Heart right ventricle (tissue), 16 donors: ENCODE data around the gene RPTN. TPM values are rescaled to one million over a fixed set of nuclear protein-coding genes. Genes with fewer than 3 reads are reported as not detected.

ENCODE experiments used
- ATAC-seq, 8 donors: fragments of 200-7000 bp; cut with Tn5 transposase; one replicate each; pipeline ENCODE4 v1.9.1; 2020; ENCODE audit warnings: mild to moderate bottlenecking in 8 of 8, moderate library complexity in 8 of 8, moderate number of reproducible peaks in 1 of 8
- DNase-seq, 2 donors: peaks; one replicate each; pipeline ENCODE4 v3.0.0-alpha.2; 2020
- H3K27ac ChIP-seq, 10 donors: fragments of 200-600 bp; sonication (generic) in 2 of 10; one replicate each; pipeline versions ENCODE4 v1.5.0 to v1.8.0; 2020 to 2022; ENCODE audit warnings: mild to moderate bottlenecking in 3 of 10
- H3K27me3 ChIP-seq, 7 donors: fragments of 200-600 bp; one replicate each; pipeline ENCODE4 v1.8.0; 2021 to 2022; ENCODE audit warnings: mild to moderate bottlenecking in 2 of 7
- H3K36me3 ChIP-seq, 9 donors: fragments of 200-600 bp; sonication (generic) in 1 of 9; one replicate each; pipeline versions ENCODE4 v1.5.0 to v1.8.0; 2020 to 2022; ENCODE audit warnings: mild to moderate bottlenecking in 2 of 9
- H3K4me1 ChIP-seq, 9 donors: fragments of 200-600 bp; sonication (generic) in 1 of 9; one replicate each; pipeline versions ENCODE4 v1.5.0 to v1.8.0; 2020 to 2022; ENCODE audit warnings: mild to moderate bottlenecking in 4 of 9
- H3K4me3 ChIP-seq, 10 donors: fragments of 200-600 bp; sonication (generic) in 2 of 10; one replicate each; pipeline versions ENCODE4 v1.5.0 to v1.8.0; 2020 to 2022; ENCODE audit warnings: mild to moderate bottlenecking in 7 of 10, moderate library complexity in 2 of 10
- H3K9me3 ChIP-seq, 11 donors: fragments of 200-600 bp in 10 of 11; sonication (generic) in 2 of 11; one replicate each; pipeline versions ENCODE4 v1.5.0 to v1.8.0; 2013 to 2022; ENCODE audit warnings: mild to moderate bottlenecking in 2 of 11, control low read depth in 1 of 11, moderate library complexity in 1 of 11
- WGBS, 2 donors: extraction: QIAGEN DNeasy Blood & Tissue Kit; methylation state at CpG; one replicate each; pipeline ENCODE4 v1.1.7; 2013; ENCODE audit warnings: inconsistent platforms in 1 of 2; 5-methylcytosine and 5-hydroxymethylcytosine counted together
- intact Hi-C, 10 donors: fragments of 100-400 bp; cut with DNase I; formaldehyde crosslinking; loops; one replicate each; pipeline versions ENCODE4 v1.11.1 to v1.14.2; 2022
- polyA plus RNA-seq, 2 donors: library from polyadenylated mRNA; stranded (reverse); fragments of 200-250 nt; gene quantifications; one replicate each; pipeline ENCODE4 v1.2.3, GENCODE V29; 2013
- total RNA-seq, 10 donors: library from RNA; stranded (reverse); fragmentation: NEBNext Ultra II Directional in 3 of 10; extraction: Animal tissue kit (Norgen Biotek cat#: 25700) in 3 of 10; gene quantifications; one replicate each; pipeline versions ENCODE4 v1.2.1 to v1.2.4, GENCODE V29; 2021 to 2023
- TF ChIP-seq, protein P1 (sequence below), 9 donors: fragments of 200-600 bp; sonication (generic) in 2 of 9; IDR thresholded peaks; one replicate each; pipeline versions ENCODE4 v1.5.0 to v1.8.0; 2021 to 2022; ENCODE audit warnings: antibody characterized with exemption in 9 of 9, mild to moderate bottlenecking in 5 of 9, moderate library complexity in 1 of 9
- donor health status: Arrhythmogenic right ventricular cardiomyopathy.
- donor health status: ischemic (EF 13 %, LVEDD 7.1; RV severe dilation, severe dysfunction).
- donor health status: healthy with polysubstance abuse.
- donor health status: DM: no; HTN: yes; CAD: no.
- donor health status: DM: no; HTN: no; CAD: no.
- donor health status: ischemic (EF 25% LVEDD 6.9; RV normal size, moderate dysfunction).
- donor health status: ischemic (EF 25% LVEDD 5.7; RV mildly dilated, moderate dysfunction).
- donor health status: healthy.
- donor health status: DM: yes; HTN: yes; CAD: no.
- donor health status: Ischemic cardiomyopathy.
- donor health status: ischemic (EF 35%, LVEDD 5.7; RV mildly dilated, moderate dysfunction).
- donor health status: nonischemic (EF 11% LVEDD 7.7; RV severe dilation, severe dysfunction).
- donor health status: DM: yes; HTN: yes; CAD: no.
- donor health status: PGD.
- donor health status: ischemic (EF 29% LVEDD 5.4; RV normal size, mild dysfunction).
- donor health status: nonischemic (EF 23%, LVEDD 6.1; RV moderate dilation, normal function).

The RPTN gene
- total and polyA plus RNA-seq, 12 donors: not detected

DNA sequence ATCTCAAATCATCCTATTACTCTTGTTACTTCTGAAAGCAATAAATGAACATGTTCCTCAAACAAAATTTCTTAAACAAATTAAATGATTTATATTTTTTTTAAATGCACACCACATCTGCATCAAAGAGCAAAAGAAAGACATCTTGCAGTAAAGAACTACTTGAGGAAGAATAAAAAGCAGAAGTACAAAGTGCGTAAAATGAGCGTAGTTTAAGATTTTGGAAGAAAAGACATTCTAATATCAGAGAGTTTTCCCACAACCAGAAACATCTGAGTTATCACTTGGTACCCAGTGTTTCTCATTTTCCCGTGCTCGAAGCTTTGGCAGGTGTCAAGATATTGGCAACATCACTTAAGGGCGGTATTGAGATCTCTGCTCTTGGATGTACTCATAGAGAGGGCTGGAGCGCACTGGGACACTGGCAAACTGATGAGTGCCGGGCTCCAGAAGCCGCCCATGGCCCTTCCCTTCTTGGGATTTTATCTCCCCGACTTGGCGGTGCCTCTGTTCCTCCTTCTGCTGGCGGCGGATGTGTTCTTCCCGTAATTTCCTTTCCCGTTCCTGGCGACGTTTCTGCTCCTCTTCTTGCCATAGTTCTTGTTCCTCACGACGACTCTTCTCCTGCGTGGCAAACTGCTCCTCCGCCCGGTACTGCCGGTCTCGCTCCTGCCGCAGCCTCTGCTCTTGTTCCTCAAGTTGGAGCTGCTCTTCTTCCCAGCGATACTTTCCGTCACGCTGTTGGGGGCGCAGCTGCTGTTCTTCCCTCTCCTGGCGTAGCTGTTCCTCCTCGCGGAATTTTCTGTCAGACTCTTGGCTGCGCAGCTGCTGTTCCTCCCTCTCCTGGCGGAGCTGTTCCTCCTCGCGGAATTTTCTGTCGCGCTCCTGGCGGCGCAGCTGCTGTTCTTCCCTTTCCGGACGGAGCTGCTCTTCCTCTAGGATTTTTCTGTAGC is 51.7 kb downstream of the RPTN start:
- intact Hi-C loops: no loop called here
- peak in 1 of 2 donors; percentile 11 for DNase-seq
- peaks cover 10 to 51% (median 36%) of the 10 kb centered on the region in 9 donors for H3K4me1 ChIP-seq
- 16 to 19% methylated on average over 41 of the region's 41 CpGs for WGBS, 2 donors
- peaks cover 0 to 25% (median 10%) of the 10 kb centered on the region in 11 donors for H3K9me3 ChIP-seq
- TF ChIP-seq, protein P1, sequence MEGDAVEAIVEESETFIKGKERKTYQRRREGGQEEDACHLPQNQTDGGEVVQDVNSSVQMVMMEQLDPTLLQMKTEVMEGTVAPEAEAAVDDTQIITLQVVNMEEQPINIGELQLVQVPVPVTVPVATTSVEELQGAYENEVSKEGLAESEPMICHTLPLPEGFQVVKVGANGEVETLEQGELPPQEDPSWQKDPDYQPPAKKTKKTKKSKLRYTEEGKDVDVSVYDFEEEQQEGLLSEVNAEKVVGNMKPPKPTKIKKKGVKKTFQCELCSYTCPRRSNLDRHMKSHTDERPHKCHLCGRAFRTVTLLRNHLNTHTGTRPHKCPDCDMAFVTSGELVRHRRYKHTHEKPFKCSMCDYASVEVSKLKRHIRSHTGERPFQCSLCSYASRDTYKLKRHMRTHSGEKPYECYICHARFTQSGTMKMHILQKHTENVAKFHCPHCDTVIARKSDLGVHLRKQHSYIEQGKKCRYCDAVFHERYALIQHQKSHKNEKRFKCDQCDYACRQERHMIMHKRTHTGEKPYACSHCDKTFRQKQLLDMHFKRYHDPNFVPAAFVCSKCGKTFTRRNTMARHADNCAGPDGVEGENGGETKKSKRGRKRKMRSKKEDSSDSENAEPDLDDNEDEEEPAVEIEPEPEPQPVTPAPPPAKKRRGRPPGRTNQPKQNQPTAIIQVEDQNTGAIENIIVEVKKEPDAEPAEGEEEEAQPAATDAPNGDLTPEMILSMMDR (IDR thresholded peaks at IDR 0.05): no peak
- H3K27ac ChIP-seq: peak overlapping the region in 1 of 10 donors; percentile 36
- ATAC-seq: no peak
- H3K4me3 ChIP-seq: peak overlapping the region in 6 of 10 donors; percentile 6 to 65 (median 44)
- no peaks in the 10 kb centered on the region for H3K36me3 ChIP-seq
- peaks cover 13 to 100% (median 100%) of the 10 kb centered on the region in 7 donors for H3K27me3 ChIP-seq

DNA sequence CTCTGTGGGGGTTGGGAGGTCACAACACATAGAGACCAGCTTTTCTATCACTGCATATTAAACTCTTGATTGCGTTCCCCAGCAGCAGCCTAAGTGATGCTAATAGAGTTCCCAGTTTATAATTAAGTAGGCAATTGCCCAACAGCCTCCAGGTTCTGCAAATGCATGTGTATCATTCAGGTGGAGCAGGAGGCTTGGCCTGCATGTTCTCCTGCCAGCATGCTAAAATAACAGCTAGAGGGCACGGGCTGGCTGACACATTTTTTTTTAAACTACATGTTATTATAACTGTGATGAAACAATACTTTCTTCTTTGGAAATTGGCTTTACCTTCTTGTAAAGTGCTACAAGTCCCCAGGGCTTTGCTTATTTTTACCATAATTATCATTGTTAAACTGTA is 54.2 kb downstream of the RPTN start:
- 28 to 31% methylated on average over 2 of the region's 2 CpGs for WGBS, 2 donors
- H3K27me3 ChIP-seq: peaks cover 9 to 100% (median 99%) of the 10 kb centered on the region in 7 donors

More for the DNA sequence above, 54.2 kb downstream of the RPTN start:
- peaks cover 0 to 25% (median 10%) of the 10 kb centered on the region in 11 donors for H3K9me3 ChIP-seq
- H3K4me3 ChIP-seq: no peak overlapping the region
- ATAC-seq (no peak), DNase-seq (no peak)
- intact Hi-C loops: no loop called here
- TF ChIP-seq, protein P1 (IDR thresholded peaks at IDR 0.05): no peak
- no peak overlapping the region for H3K27ac ChIP-seq
- H3K36me3 ChIP-seq: no peaks in the 10 kb centered on the region
- H3K4me1 ChIP-seq: peaks cover 2 to 27% (median 12%) of the 10 kb centered on the region in 9 donors

Other genes starting within 250 kb of the RPTN start
- 10 to 100 TPM; 14.5 to 18.6 (median 16.2) TPM for gene THEM4, start 249.7 kb downstream of the RPTN start, total RNA-seq
- gene THEM4, start 249.7 kb downstream of the RPTN start, polyA plus RNA-seq: 10 to 100 TPM; 13.9 to 32.5 TPM
- 100 to 1,000 TPM in 9 of 10 donors, 10 to 100 TPM in 1; 71.3 to 519 (median 235) TPM for gene S100A10, start 165.4 kb downstream of the RPTN start, total RNA-seq
- gene S100A10, start 165.4 kb downstream of the RPTN start, polyA plus RNA-seq: 100 to 1,000 TPM; 319 to 412 TPM
- 100 to 1,000 TPM in 2 of 10 donors, 10 to 100 TPM in 8; 41.4 to 215 (median 51.6) TPM for gene S100A11, start 122.2 kb downstream of the RPTN start, total RNA-seq
- gene S100A11, start 122.2 kb downstream of the RPTN start, polyA plus RNA-seq: 100 to 1,000 TPM; 477 to 593 TPM
- not detected for gene TCHHL1, start 70.2 kb downstream of the RPTN start, total RNA-seq
- not detected for gene TCHHL1, start 70.2 kb downstream of the RPTN start, polyA plus RNA-seq
- under 1 TPM in 2 of 10 donors, not detected in 8; 0.05 to 0.07 TPM for gene TCHH, start 43.8 kb downstream of the RPTN start, total RNA-seq
- under 1 TPM in 1 of 2 donors, not detected in 1; 0.01 TPM for gene TCHH, start 43.8 kb downstream of the RPTN start, polyA plus RNA-seq
- not detected for gene HRNR, start 65.0 kb upstream of the RPTN start, total RNA-seq
- gene HRNR, start 65.0 kb upstream of the RPTN start, polyA plus RNA-seq: under 1 TPM in 1 of 2 donors, not detected in 1; 0.07 TPM
- under 1 TPM in 2 of 10 donors, not detected in 8; 0.02 to 0.04 TPM for gene FLG, start 166.0 kb upstream of the RPTN start, total RNA-seq
- under 1 TPM; under 0.01 TPM for gene FLG, start 166.0 kb upstream of the RPTN start, polyA plus RNA-seq
- gene FLG2, start 200.8 kb upstream of the RPTN start, total RNA-seq: not detected
- gene FLG2, start 200.8 kb upstream of the RPTN start, polyA plus RNA-seq: not detected